Dendritic cell treated with granulocyte-macrophage colony-stimulating factor and Interleukin-4, amounts not matched to agents 40 ng/mL and 50 ng/mL, for 4 days (primary cell): ENCODE data around the gene ARHGAP22.
"Not testable (repeated sequence)": the region's sequence is repeated elsewhere in the genome, so short reads cannot be mapped to it uniquely, and the experiment has no call there.

Experiments used
- H3K27ac Mint-ChIP-seq: one replicate; pipeline ENCODE4 v1.8.0; 2022; ENCODE audit warnings: mild to moderate bottlenecking, mixed read lengths
- H3K27me3 Mint-ChIP-seq: one replicate; pipeline ENCODE4 v1.8.0; 2022; ENCODE audit warnings: mild to moderate bottlenecking, mixed read lengths
- H3K36me3 Mint-ChIP-seq: one replicate; pipeline ENCODE4 v1.8.0; 2022; ENCODE audit warnings: low read depth, mixed read lengths
- H3K4me1 Mint-ChIP-seq: one replicate; pipeline ENCODE4 v1.8.0; 2022; ENCODE audit warnings: low read depth, mixed read lengths
- H3K4me3 Mint-ChIP-seq: one replicate; pipeline ENCODE4 v1.8.0; 2022; ENCODE audit warnings: mild to moderate bottlenecking, moderate library complexity, mixed read lengths
- H3K9me3 Mint-ChIP-seq: one replicate; pipeline ENCODE4 v1.8.0; 2022; ENCODE audit warnings: mixed read lengths
- intact Hi-C: fragments of 100-400 bp; cut with micrococcal nuclease; formaldehyde crosslinking; loops from one replicate; pipeline ENCODE4 v1.15.0; 2022

ARHGAP22 gene, protein sequence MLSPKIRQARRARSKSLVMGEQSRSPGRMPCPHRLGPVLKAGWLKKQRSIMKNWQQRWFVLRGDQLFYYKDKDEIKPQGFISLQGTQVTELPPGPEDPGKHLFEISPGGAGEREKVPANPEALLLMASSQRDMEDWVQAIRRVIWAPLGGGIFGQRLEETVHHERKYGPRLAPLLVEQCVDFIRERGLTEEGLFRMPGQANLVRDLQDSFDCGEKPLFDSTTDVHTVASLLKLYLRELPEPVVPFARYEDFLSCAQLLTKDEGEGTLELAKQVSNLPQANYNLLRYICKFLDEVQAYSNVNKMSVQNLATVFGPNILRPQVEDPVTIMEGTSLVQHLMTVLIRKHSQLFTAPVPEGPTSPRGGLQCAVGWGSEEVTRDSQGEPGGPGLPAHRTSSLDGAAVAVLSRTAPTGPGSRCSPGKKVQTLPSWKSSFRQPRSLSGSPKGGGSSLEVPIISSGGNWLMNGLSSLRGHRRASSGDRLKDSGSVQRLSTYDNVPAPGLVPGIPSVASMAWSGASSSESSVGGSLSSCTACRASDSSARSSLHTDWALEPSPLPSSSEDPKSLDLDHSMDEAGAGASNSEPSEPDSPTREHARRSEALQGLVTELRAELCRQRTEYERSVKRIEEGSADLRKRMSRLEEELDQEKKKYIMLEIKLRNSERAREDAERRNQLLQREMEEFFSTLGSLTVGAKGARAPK

GRCh38 chr10:48604991-48605508 is at the start of gene ARHGAP22:
Gene ARHGAP22, minus strand, starts transcription at chr10:48605073. Its CDS starts 277 bp downstream, at chr10:48604796.
- H3K36me3 Mint-ChIP-seq, result peaks cover 7% of the 10 kb centered on the region
- peak within 1 kb of the TSS; percentile 66 for H3K4me3 Mint-ChIP-seq
- H3K4me1 Mint-ChIP-seq, result peaks cover 66% of the 10 kb centered on the region
- intact Hi-C loops, result loop anchor here (2.0 to 5.0 kb wide), 2 partner anchors 33 to 52 kb away; no protein-coding TSS in a partner anchor
- H3K27me3 Mint-ChIP-seq, result peaks cover 7% of the 10 kb centered on the region
- peak within 1 kb of the TSS; percentile 49 for H3K27ac Mint-ChIP-seq
- no peaks in the 10 kb centered on the region for H3K9me3 Mint-ChIP-seq

DNA sequence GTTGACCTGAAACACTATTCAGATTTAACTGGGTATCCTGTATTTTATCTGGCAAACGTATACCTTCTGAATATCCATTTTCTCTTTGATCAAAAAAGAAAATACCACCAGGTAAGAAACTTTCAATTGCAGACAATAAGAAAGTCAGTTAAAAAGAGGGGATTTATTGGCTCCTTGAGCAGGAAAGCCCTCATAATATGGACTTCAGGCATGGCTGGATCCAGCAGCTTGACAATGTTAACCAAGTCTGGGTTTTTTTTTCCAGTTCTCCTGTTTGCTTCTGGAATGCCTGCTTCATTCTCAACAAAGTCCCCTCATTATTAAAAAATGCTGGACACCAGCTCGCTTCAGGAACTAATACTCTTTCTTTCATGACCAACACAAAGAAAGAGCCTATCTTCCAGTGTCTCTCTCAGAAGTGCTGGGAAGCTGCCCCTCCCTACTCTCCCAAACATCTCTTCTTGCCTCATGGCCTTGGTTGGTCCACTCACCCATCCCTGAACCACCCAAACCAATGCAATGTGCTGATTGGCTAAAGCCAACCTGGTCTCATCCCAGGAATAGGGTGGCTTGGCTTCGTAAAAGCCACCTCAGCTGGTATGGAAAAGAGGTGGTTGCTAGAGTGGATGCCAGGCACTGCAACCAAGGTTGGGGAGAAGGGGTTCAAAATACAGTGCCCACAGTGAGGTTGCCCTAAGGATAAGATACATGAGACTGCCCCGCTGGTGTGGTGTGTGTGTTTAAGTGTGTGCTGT is 49.2 kb upstream of the ARHGAP22 start:
- peaks cover 69% of the 10 kb centered on the region for H3K4me1 Mint-ChIP-seq
- peaks cover 54% of the 10 kb centered on the region for H3K27me3 Mint-ChIP-seq
- H3K27ac Mint-ChIP-seq, result peak overlapping the region; percentile 70
- intact Hi-C loops, result loop anchor here (2.0 to 10.0 kb wide), 2 partner anchors 15 to 209 kb away; no protein-coding TSS in a partner anchor
- peaks cover 13% of the 10 kb centered on the region for H3K36me3 Mint-ChIP-seq
- H3K4me3 Mint-ChIP-seq, result peak overlapping the region; percentile 1
- H3K9me3 Mint-ChIP-seq, result no peaks in the 10 kb centered on the region

- H3K9me3 Mint-ChIP-seq, result no peaks in the 10 kb centered on the region
- no peak overlapping the region for H3K4me3 Mint-ChIP-seq
- H3K4me1 Mint-ChIP-seq, result peaks cover 71% of the 10 kb centered on the region
- peaks cover 54% of the 10 kb centered on the region for H3K27me3 Mint-ChIP-seq
- no peak overlapping the region for H3K27ac Mint-ChIP-seq
- intact Hi-C loops, result loop anchor here (2.0 to 10.0 kb wide), 2 partner anchors 15 to 209 kb away; no protein-coding TSS in a partner anchor
- H3K36me3 Mint-ChIP-seq, result peaks cover 21% of the 10 kb centered on the region
Measured at GRCh38 chr10:48653347-48653746, 48.5 kb upstream of the ARHGAP22 start.

DNA sequence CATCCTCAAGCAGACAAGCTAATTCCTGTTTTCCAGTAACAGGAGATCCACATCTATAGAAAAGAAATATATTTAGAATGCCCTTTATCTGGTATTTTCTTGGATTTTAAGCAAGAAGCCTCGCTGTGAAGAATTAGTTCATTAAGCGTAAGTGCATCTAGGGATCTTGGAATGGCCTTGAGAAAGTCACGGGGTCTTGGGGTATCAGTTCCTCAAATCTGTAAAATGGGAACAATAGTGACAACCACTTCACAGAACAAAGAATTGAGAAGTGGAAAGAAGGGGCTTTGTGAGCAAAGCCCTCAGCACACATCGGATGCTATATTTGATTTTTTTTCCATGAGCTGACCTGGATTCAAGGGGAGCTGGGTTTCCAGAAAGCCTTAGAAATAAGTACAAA is 47.5 kb upstream of the ARHGAP22 start:
- peaks cover 71% of the 10 kb centered on the region for H3K4me1 Mint-ChIP-seq
- H3K27ac Mint-ChIP-seq, result peak overlapping the region; percentile 66
- H3K36me3 Mint-ChIP-seq, result peaks cover 29% of the 10 kb centered on the region
- H3K27me3 Mint-ChIP-seq, result peaks cover 49% of the 10 kb centered on the region
- intact Hi-C loops, result loop anchor here (2.0 to 10.0 kb wide), 2 partner anchors 14 to 208 kb away; no protein-coding TSS in a partner anchor
- no peaks in the 10 kb centered on the region for H3K9me3 Mint-ChIP-seq
- H3K4me3 Mint-ChIP-seq, result peak overlapping the region; percentile 72

DNA sequence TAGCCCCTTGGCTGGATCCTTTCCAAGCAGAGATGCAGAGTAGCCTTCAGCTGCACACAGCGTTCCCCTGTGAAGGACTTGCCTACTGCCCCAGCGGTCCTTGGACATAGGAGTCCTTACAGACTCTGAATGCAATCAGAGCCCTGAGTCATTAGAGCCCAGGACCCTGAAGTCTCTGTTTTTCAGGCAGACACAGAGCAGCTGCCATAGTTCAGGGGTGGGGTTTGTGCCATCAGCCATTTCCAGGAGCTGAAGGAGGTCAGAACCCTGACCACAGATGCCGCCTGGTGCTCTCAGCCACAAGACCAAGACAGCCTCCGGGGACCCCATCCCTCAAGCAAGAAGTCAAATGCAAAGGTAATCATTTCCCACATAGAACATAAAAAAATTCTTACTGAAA is 47.0 kb upstream of the ARHGAP22 start:
- H3K4me1 Mint-ChIP-seq, result peaks cover 71% of the 10 kb centered on the region
- H3K27me3 Mint-ChIP-seq, result peaks cover 47% of the 10 kb centered on the region
- H3K9me3 Mint-ChIP-seq, result no peaks in the 10 kb centered on the region
- intact Hi-C loops, result loop anchor here (2.0 to 10.0 kb wide), 2 partner anchors 13 to 207 kb away; no protein-coding TSS in a partner anchor
- peaks cover 29% of the 10 kb centered on the region for H3K36me3 Mint-ChIP-seq
- H3K27ac Mint-ChIP-seq, result peak overlapping the region; percentile 66
- peak overlapping the region; percentile 72 for H3K4me3 Mint-ChIP-seq

DNA sequence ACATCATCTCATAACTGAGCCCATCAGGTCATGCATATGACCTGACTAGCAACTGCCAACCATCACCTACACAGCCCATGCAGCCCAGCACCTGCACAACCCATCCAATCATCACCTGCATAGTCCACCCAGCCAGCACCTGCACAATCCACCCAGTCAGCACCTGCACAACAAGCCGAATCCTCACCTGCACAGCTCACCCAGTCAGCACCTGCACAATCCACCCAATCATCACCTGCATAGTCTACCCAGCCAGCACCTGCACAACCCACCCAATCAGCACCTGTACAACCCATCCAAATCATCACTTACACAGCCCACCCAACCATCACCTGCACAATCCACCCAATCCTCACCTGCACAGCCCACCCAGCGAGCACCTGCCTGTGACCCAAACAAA is 46.4 kb upstream of the ARHGAP22 start:
- peaks cover 41% of the 10 kb centered on the region for H3K27me3 Mint-ChIP-seq
- peak overlapping the region; percentile 66 for H3K27ac Mint-ChIP-seq
- H3K4me1 Mint-ChIP-seq, result peaks cover 66% of the 10 kb centered on the region
- H3K4me3 Mint-ChIP-seq, result peak overlapping the region; percentile 72
- H3K9me3 Mint-ChIP-seq, result no peaks in the 10 kb centered on the region
- peaks cover 29% of the 10 kb centered on the region for H3K36me3 Mint-ChIP-seq
- intact Hi-C loops, result loop anchor here (10.0 kb wide), 1 partner anchor 206 kb away; no protein-coding TSS in a partner anchor

DNA sequence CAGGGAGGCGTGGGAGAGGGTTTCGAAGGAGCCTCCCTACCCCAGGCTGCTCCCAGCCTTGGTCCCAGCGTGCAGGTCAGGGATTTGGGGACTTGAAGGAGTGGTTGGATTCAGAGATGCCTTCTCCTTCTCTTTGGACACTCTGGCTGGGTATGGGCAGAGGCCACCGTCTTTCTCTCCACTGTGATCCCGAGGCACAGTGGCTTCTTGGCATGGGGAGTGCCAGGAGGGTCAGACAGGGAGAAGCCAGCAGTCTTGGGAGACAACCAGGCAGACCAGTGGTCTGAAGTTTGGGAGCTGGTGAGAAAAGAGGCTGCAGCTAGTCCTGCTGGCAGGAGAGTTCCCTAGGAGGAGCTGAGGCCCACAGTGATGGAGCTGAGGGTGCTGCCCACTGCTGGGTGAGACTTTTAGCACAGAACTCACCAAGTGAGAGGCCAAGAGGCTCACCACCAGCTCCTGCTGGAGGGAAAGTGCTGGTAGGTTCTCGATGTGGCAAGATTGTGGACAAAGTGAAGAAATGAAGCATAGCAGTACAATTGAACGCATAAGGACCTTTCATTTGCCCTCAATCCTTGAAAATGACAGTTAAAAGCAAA is 44.6 kb upstream of the ARHGAP22 start:
- peak overlapping the region; percentile 59 for H3K27ac Mint-ChIP-seq
- H3K4me3 Mint-ChIP-seq, result no peak overlapping the region
- peaks cover 52% of the 10 kb centered on the region for H3K4me1 Mint-ChIP-seq

GRCh38 chr10:48648172-48648942 is 43.5 kb upstream of the ARHGAP22 start:
- H3K36me3 Mint-ChIP-seq, result peaks cover 29% of the 10 kb centered on the region
- no peaks in the 10 kb centered on the region for H3K9me3 Mint-ChIP-seq
- H3K27me3 Mint-ChIP-seq, result peaks cover 30% of the 10 kb centered on the region
- H3K4me3 Mint-ChIP-seq, result no peak overlapping the region
- H3K27ac Mint-ChIP-seq, result no peak overlapping the region
- H3K4me1 Mint-ChIP-seq, result peaks cover 43% of the 10 kb centered on the region
- intact Hi-C loops, result no loop called here

More for the DNA sequence above, 44.6 kb upstream of the ARHGAP22 start:
- intact Hi-C loops, result no loop called here
- H3K36me3 Mint-ChIP-seq, result peaks cover 29% of the 10 kb centered on the region
- H3K27me3 Mint-ChIP-seq, result peaks cover 35% of the 10 kb centered on the region
- no peaks in the 10 kb centered on the region for H3K9me3 Mint-ChIP-seq

- H3K9me3 Mint-ChIP-seq, H3K4me3 Mint-ChIP-seq, H3K27ac Mint-ChIP-seq, intact Hi-C loops: not testable (repeated sequence)
- Mint-ChIP-seq H3K4me1 (peaks cover 32% of the 10 kb centered on the region), H3K27me3 (peaks cover 28% of the 10 kb centered on the region), H3K36me3 (peaks cover 35% of the 10 kb centered on the region)
Measured at GRCh38 chr10:48647073-48647472, 42.2 kb upstream of the ARHGAP22 start.

DNA sequence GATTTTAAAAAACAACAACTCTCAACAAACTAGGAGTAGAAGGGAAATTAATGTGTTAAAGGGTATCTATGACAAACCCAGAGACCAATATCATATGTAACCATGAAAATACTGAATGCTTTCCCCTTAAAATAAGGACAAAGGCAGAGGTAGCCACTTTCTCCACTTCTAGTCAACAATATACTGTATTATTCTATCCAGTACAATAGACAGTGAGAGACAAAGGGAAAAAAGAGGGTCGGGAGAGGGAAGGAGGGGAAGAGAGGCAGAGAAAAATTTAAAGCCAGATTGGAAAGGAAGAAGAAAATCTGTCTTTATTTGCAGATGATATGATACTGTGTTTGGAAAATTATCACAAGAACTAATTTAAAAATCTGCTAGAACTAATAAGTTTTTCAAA is 40.7 kb upstream of the ARHGAP22 start:
- H3K4me1 Mint-ChIP-seq, result peaks cover 18% of the 10 kb centered on the region
- peaks cover 11% of the 10 kb centered on the region for H3K9me3 Mint-ChIP-seq
- H3K27ac Mint-ChIP-seq, result no peak overlapping the region
- intact Hi-C loops, result no loop called here
- peaks cover 38% of the 10 kb centered on the region for H3K36me3 Mint-ChIP-seq
- no peak overlapping the region for H3K4me3 Mint-ChIP-seq
- peaks cover 19% of the 10 kb centered on the region for H3K27me3 Mint-ChIP-seq

GRCh38 chr10:48641099-48641690 is 36.3 kb upstream of the ARHGAP22 start:
- H3K27ac Mint-ChIP-seq, intact Hi-C loops, H3K27me3 Mint-ChIP-seq, H3K4me3 Mint-ChIP-seq: not testable (repeated sequence)
- H3K4me1 Mint-ChIP-seq, result peaks cover 42% of the 10 kb centered on the region
- H3K36me3 Mint-ChIP-seq, result peaks cover 34% of the 10 kb centered on the region
- peaks cover 11% of the 10 kb centered on the region for H3K9me3 Mint-ChIP-seq

- no peak overlapping the region for H3K4me3 Mint-ChIP-seq
- intact Hi-C loops, result no loop called here
- peaks cover 34% of the 10 kb centered on the region for H3K36me3 Mint-ChIP-seq
- peaks cover 50% of the 10 kb centered on the region for H3K4me1 Mint-ChIP-seq
- peaks cover 11% of the 10 kb centered on the region for H3K9me3 Mint-ChIP-seq
- H3K27me3 Mint-ChIP-seq, result peaks cover 4% of the 10 kb centered on the region
- H3K27ac Mint-ChIP-seq, result peak overlapping the region; percentile 77
Measured at GRCh38 chr10:48640326-48640725, 35.5 kb upstream of the ARHGAP22 start.
